Measurements from ENCODE around the gene HS3ST1. TPM values are rescaled to one million over a fixed set of nuclear protein-coding genes. Genes with fewer than 3 reads are reported as not detected.

Gene HS3ST1
- total RNA-seq, 2 donors from 2014 or later = 2.8 to 8.4 TPM

GRCh38 chr4:11376146-11376545 is 52.5 kb downstream of the HS3ST1 start:
- no peaks in the 10 kb centered on the region for H3K9me3 ChIP-seq
- no peak for TF ChIP-seq CTCF (IDR thresholded peaks at IDR 0.05)
- H3K27ac ChIP-seq = no peak overlapping the region
- no peak for DNase-seq (ENCODE audit: low spot score)
- H3K27me3 ChIP-seq = no peaks in the 10 kb centered on the region
- no peaks in the 10 kb centered on the region for H3K36me3 ChIP-seq
- H3K4me1 ChIP-seq = no peaks in the 10 kb centered on the region
- H3K4me3 ChIP-seq = no peak overlapping the region

DNA sequence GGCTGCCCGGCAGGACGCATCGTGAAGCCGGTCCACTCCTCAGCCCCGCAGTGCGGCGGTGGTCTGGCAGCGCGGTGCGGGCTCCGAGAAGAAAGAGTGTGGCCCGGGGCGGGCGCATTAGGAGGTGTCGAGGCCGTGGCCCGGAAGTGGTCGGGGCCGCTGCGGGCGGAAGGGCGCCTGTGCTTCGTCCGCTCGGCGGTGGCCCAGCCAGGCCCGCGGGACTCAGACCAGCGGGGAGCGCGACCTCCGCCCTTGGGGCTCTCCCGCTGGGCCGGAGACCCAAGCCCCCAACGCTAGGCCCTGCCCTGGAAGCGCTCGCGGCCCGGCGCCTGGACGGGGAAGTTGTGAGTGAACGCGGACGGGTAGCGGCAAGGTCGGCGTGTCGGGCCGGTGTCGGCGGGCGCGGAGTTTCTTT is 60.0 kb downstream of the HS3ST1 start:
- no peaks in the 10 kb centered on the region for H3K36me3 ChIP-seq
- no peaks in the 10 kb centered on the region for H3K9me3 ChIP-seq
- peak overlapping the region in 1 of 2 donors; percentile 35 for H3K4me3 ChIP-seq
- TF ChIP-seq CTCF (IDR thresholded peaks at IDR 0.05) = no peak
- no peaks in the 10 kb centered on the region for H3K27me3 ChIP-seq
- no peak overlapping the region for H3K27ac ChIP-seq
- no peak for DNase-seq (ENCODE audit: low spot score)
- no peaks in the 10 kb centered on the region for H3K4me1 ChIP-seq

DNA sequence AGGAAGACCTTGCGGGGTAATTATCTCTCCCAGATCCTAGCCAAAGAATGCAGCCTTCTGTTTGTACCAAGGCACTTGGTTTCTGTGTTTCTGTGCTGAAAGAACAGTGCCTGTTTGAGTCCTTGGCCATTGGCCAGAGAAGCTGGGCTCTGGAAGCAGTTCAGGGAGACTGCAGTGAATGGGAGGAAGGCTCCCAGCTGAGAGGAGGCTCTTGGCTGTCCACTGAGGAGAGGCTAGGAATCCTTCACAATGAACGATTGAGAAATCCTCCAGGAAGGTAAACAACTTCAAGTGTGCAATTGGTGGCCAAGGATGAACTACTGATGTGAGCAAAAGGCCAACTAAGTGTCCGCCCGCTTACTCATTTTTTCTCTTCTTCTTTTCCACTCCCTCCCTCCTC is 61.3 kb downstream of the HS3ST1 start:
- Histone ChIP-seq H3K9me3 (no peaks in the 10 kb centered on the region), H3K27ac (no peak overlapping the region), H3K4me1 (no peaks in the 10 kb centered on the region), H3K27me3 (no peaks in the 10 kb centered on the region), H3K36me3 (no peaks in the 10 kb centered on the region), H3K4me3 (no peak overlapping the region)
- peak; percentile 79 for DNase-seq (ENCODE audit: low spot score)
- no peak for TF ChIP-seq CTCF (IDR thresholded peaks at IDR 0.05)

GRCh38 chr4:11366859-11367258 is 61.8 kb downstream of the HS3ST1 start:
- Histone ChIP-seq H3K4me1 (no peaks in the 10 kb centered on the region), H3K36me3 (no peaks in the 10 kb centered on the region), H3K27me3 (no peaks in the 10 kb centered on the region), H3K27ac (no peak overlapping the region), H3K4me3 (no peak overlapping the region), H3K9me3 (no peaks in the 10 kb centered on the region)
- TF ChIP-seq CTCF (IDR thresholded peaks at IDR 0.05) = no peak
- DNase-seq (ENCODE audit: low spot score) = no peak

DNA sequence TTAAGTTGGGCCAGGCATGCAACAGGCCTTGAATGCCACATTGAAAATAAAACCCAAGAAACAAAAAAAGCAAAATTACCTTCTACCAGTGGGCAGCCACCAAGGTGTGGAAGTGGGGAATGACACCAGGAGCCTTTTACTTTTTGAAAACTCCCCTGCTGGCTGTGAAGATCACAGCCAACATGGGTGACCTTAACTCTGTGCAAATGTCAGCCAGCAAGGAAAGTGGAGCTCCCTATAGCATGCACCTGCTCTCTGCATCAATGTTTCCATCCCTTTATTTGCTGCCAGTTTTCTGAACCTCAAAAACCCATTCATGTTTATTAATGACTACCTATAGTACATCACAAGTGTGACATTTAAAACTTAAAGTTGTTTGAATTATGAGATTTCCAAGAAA is 63.7 kb downstream of the HS3ST1 start:
- DNase-seq (ENCODE audit: low spot score) = no peak
- no peaks in the 10 kb centered on the region for H3K36me3 ChIP-seq
- no peak for TF ChIP-seq CTCF (IDR thresholded peaks at IDR 0.05)

GRCh38 chr4:11359591-11359990 is 69.1 kb downstream of the HS3ST1 start:
- Histone ChIP-seq H3K27ac (no peak overlapping the region), H3K36me3 (no peaks in the 10 kb centered on the region), H3K27me3 (no peaks in the 10 kb centered on the region), H3K4me3 (no peak overlapping the region), H3K4me1 (no peaks in the 10 kb centered on the region), H3K9me3 (no peaks in the 10 kb centered on the region)
- no peak for TF ChIP-seq CTCF (IDR thresholded peaks at IDR 0.05)
- DNase-seq (ENCODE audit: low spot score) = no peak

More for the DNA sequence above, 63.7 kb downstream of the HS3ST1 start:
- no peaks in the 10 kb centered on the region for H3K4me1 ChIP-seq
- H3K27me3 ChIP-seq = no peaks in the 10 kb centered on the region
- no peak overlapping the region for H3K27ac ChIP-seq
- H3K9me3 ChIP-seq = no peaks in the 10 kb centered on the region
- no peak overlapping the region for H3K4me3 ChIP-seq

Measured in right atrium auricular region (tissue), 2 donors.